Measurements from ENCODE around the gene HABP4. TPM values are rescaled to one million over a fixed set of nuclear protein-coding genes. Genes with fewer than 3 reads are reported as not detected.

Gene HABP4
- total RNA-seq, 3 donors from 2014 or later (not counting 1 experiment from before 2014, with no cell fraction given) = 3.0 to 3.9 (median 3.6) TPM

DNA sequence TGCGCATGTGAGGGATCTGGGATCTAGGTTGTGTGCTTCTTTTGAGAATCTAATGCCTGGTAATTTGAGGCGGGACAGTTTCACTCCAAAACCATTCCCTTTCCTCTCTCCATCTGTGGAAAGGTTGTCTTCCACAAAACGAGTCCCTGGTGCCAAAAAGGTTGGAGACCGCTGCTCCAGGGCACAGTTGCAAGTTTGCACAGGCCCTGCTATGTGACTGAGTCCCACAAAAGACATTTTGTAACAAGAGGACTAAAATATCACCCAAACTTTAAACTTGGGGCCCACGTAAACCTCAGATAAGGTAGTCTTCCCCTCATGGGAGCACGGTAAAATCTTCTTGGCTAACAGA is 26.0 kb upstream of the HABP4 start:
- no peaks in the 10 kb centered on the region for H3K9me3 Mint-ChIP-seq
- ATAC-seq = no peak
- no peak for DNase-seq
- H3K27me3 Mint-ChIP-seq (ENCODE audit: low read depth in 2 of 2) = peaks cover 0 to 4% of the 10 kb centered on the region in 2 donors
- H3K27me3 ChIP-seq (ENCODE audit: control insufficient read depth, insufficient read depth, low read length) = no peaks in the 10 kb centered on the region
- H3K4me1 ChIP-seq (ENCODE audit: control insufficient read depth, insufficient read depth, low read length) = peaks cover 32% of the 10 kb centered on the region
- no peaks in the 10 kb centered on the region for H3K36me3 ChIP-seq (ENCODE audit: control insufficient read depth, insufficient read depth, low read length)
- no peaks in the 10 kb centered on the region for H3K9me3 ChIP-seq (ENCODE audit: control insufficient read depth, insufficient read depth, low read length)
- H3K4me3 Mint-ChIP-seq = no peak overlapping the region
- no peak overlapping the region for H3K27ac Mint-ChIP-seq
- H3K4me1 Mint-ChIP-seq = peaks cover 24 to 28% of the 10 kb centered on the region in 2 donors
- no peaks in the 10 kb centered on the region for H3K36me3 Mint-ChIP-seq
- no peak overlapping the region for H3K27ac ChIP-seq (ENCODE audit: low read length)
- no peak overlapping the region for H3K4me3 ChIP-seq (ENCODE audit: low read length)
- intact Hi-C loops (cut with micrococcal nuclease) = no loop called here
- 94% methylated on average over 6 of the region's 6 CpGs for WGBS (ENCODE audit: insufficient coverage)
- TF ChIP-seq, protein P1, sequence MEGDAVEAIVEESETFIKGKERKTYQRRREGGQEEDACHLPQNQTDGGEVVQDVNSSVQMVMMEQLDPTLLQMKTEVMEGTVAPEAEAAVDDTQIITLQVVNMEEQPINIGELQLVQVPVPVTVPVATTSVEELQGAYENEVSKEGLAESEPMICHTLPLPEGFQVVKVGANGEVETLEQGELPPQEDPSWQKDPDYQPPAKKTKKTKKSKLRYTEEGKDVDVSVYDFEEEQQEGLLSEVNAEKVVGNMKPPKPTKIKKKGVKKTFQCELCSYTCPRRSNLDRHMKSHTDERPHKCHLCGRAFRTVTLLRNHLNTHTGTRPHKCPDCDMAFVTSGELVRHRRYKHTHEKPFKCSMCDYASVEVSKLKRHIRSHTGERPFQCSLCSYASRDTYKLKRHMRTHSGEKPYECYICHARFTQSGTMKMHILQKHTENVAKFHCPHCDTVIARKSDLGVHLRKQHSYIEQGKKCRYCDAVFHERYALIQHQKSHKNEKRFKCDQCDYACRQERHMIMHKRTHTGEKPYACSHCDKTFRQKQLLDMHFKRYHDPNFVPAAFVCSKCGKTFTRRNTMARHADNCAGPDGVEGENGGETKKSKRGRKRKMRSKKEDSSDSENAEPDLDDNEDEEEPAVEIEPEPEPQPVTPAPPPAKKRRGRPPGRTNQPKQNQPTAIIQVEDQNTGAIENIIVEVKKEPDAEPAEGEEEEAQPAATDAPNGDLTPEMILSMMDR (IDR thresholded peaks at IDR 0.05) = no peak

DNA sequence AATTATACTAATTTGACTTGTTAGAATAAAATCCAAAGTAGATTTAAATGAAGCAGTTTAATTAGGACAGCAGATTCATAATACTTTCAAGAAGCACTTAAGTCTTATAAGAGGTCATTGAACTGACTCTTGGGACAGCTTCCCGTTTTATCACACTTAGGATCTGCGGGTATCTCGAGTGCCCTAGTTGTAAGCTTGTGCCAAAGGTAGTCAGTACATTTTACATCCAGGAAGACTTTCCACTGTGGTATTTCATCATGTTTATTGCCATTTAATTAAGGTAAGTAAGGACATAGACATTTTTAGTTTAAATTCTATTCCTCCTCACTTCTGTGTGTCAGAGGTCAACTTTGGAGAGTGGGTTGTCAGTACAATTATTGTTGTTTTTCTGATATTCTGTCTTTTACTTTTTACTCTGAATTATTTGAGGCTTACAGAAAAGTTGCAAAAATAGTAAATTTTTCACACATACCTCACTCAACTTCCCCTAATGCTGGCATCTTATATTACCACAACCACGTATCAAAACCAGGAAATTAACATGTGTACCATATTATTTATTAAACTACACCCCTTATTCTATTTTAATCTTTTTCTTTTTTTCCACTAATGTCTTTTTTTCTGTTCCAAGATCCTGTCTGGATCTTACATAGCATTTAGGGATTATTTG is 24.3 kb upstream of the HABP4 start:
- WGBS (ENCODE audit: insufficient coverage) = 14% methylated on average over 4 of the region's 4 CpGs
- peak overlapping the region; percentile 75 for H3K27ac ChIP-seq (ENCODE audit: low read length)
- intact Hi-C loops (cut with micrococcal nuclease) = no loop called here
- ATAC-seq (peak; percentile 54 to 91 (median 82)), DNase-seq (peak in 1 of 2 donors; percentile 55)
- H3K4me3 ChIP-seq (ENCODE audit: low read length) = no peak overlapping the region
- H3K36me3 ChIP-seq (ENCODE audit: control insufficient read depth, insufficient read depth, low read length) = no peaks in the 10 kb centered on the region
- Mint-ChIP-seq H3K4me3 (peak overlapping the region; percentile 79), H3K36me3 (no peaks in the 10 kb centered on the region), H3K27me3 (ENCODE audit: low read depth in 2 of 2) (peaks cover 0 to 4% of the 10 kb centered on the region in 2 donors), H3K4me1 (peaks cover 13 to 15% of the 10 kb centered on the region in 2 donors), H3K9me3 (no peaks in the 10 kb centered on the region), H3K27ac (peak overlapping the region; percentile 79 to 81)
- no peaks in the 10 kb centered on the region for H3K9me3 ChIP-seq (ENCODE audit: control insufficient read depth, insufficient read depth, low read length)
- TF ChIP-seq, protein P1 (IDR thresholded peaks at IDR 0.05) = no peak
- peaks cover 25% of the 10 kb centered on the region for H3K4me1 ChIP-seq (ENCODE audit: control insufficient read depth, insufficient read depth, low read length)
- H3K27me3 ChIP-seq (ENCODE audit: control insufficient read depth, insufficient read depth, low read length) = no peaks in the 10 kb centered on the region

DNA sequence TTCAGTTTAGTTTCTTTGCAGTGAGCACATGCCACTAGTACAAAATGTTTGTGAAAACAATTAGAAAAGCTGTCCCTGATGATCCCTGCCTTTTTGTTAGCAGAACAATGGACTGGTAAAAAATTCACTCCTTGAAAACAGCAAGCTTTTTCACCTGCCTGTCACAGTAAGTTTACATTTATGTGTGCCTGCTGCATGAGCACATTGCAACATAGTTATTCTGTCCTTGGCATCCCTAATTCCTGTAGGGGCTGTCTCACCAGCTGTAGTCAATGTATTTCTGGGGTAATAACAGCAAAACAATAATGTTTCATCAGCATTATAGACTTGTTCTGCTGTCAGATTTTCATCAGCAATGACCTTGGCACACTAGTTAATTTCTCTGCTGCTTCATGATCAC is 20.2 kb upstream of the HABP4 start:
- Histone ChIP-seq H3K4me1 (ENCODE audit: control insufficient read depth, insufficient read depth, low read length) (peaks cover 18% of the 10 kb centered on the region), H3K36me3 (ENCODE audit: control insufficient read depth, insufficient read depth, low read length) (no peaks in the 10 kb centered on the region), H3K27ac (ENCODE audit: low read length) (no peak overlapping the region), H3K9me3 (ENCODE audit: control insufficient read depth, insufficient read depth, low read length) (no peaks in the 10 kb centered on the region), H3K4me3 (ENCODE audit: low read length) (no peak overlapping the region), H3K27me3 (ENCODE audit: control insufficient read depth, insufficient read depth, low read length) (no peaks in the 10 kb centered on the region)
- Mint-ChIP-seq H3K36me3 (no peaks in the 10 kb centered on the region), H3K4me1 (peaks cover 13 to 14% of the 10 kb centered on the region in 2 donors), H3K9me3 (no peaks in the 10 kb centered on the region), H3K4me3 (no peak overlapping the region), H3K27me3 (ENCODE audit: low read depth in 2 of 2) (peaks cover 6 to 10% of the 10 kb centered on the region in 2 donors), H3K27ac (no peak overlapping the region)
- DNase-seq = no peak
- ATAC-seq = no peak
- TF ChIP-seq, protein P1 (IDR thresholded peaks at IDR 0.05) = no peak
- intact Hi-C loops (cut with micrococcal nuclease) = loop anchor here (2.0 kb wide), 1 partner anchor 17 kb away; no protein-coding TSS in a partner anchor

DNA sequence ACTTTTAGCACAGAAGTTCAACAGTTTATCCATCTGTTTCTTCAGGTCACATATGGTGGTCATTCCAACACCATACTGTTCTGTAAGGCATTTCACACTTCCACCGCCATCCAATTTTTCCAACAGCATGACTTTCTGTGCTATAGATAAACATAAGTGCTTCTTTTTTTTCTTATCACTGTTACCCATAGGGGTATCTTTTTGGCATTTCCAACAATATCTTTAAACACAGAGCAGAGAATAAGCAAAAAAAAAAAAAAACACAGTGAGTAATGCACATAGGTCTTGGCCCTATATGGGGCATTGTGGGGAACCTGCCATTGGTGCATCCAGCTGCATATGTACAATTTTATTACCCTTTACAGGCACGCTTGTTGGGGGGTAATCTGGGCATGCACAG is 19.6 kb upstream of the HABP4 start:
- H3K27ac ChIP-seq (ENCODE audit: low read length) = no peak overlapping the region
- ATAC-seq (no peak), DNase-seq (no peak)
- H3K36me3 ChIP-seq (ENCODE audit: control insufficient read depth, insufficient read depth, low read length) = no peaks in the 10 kb centered on the region
- no peak overlapping the region for H3K4me3 Mint-ChIP-seq
- peaks cover 6 to 10% of the 10 kb centered on the region in 2 donors for H3K27me3 Mint-ChIP-seq (ENCODE audit: low read depth in 2 of 2)
- H3K27ac Mint-ChIP-seq = no peak overlapping the region
- peaks cover 9% of the 10 kb centered on the region in 2 donors for H3K4me1 Mint-ChIP-seq
- H3K27me3 ChIP-seq (ENCODE audit: control insufficient read depth, insufficient read depth, low read length) = no peaks in the 10 kb centered on the region
- H3K9me3 Mint-ChIP-seq = no peaks in the 10 kb centered on the region
- TF ChIP-seq, protein P1 (IDR thresholded peaks at IDR 0.05) = no peak
- no peaks in the 10 kb centered on the region for H3K9me3 ChIP-seq (ENCODE audit: control insufficient read depth, insufficient read depth, low read length)
- H3K4me1 ChIP-seq (ENCODE audit: control insufficient read depth, insufficient read depth, low read length) = peaks cover 12% of the 10 kb centered on the region
- WGBS (ENCODE audit: insufficient coverage) = 100% methylated on average over 2 of the region's 2 CpGs
- no peaks in the 10 kb centered on the region for H3K36me3 Mint-ChIP-seq
- no peak overlapping the region for H3K4me3 ChIP-seq (ENCODE audit: low read length)
- intact Hi-C loops (cut with micrococcal nuclease) = loop anchor here (2.0 kb wide), 1 partner anchor 16 kb away; no protein-coding TSS in a partner anchor
